Measurements from ENCODE around the gene TRPV5. TPM values are rescaled to one million over a fixed set of nuclear protein-coding genes. Genes with fewer than 3 reads are reported as not detected.

Gene TRPV5
- total and polyA plus RNA-seq, 2 experiments from 2014 or later: not detected

- no peaks in the 10 kb centered on the region for H3K36me3 ChIP-seq (replicated peaks; ENCODE audit: insufficient read depth, low read depth)
- no peak overlapping the region for H2AFZ ChIP-seq
- no peaks in the 10 kb centered on the region for H3K4me1 ChIP-seq (ENCODE audit: insufficient read depth)
- TF ChIP-seq EZH2phosphoT487 (IDR thresholded peaks at IDR 0.05; ENCODE audit: low read depth, severe bottlenecking, unreplicated experiment) (no peak), EZH2 (IDR thresholded peaks at IDR 0.05; ENCODE audit: borderline replicate concordance) (no peak)
- TF ChIP-seq, protein P1, sequence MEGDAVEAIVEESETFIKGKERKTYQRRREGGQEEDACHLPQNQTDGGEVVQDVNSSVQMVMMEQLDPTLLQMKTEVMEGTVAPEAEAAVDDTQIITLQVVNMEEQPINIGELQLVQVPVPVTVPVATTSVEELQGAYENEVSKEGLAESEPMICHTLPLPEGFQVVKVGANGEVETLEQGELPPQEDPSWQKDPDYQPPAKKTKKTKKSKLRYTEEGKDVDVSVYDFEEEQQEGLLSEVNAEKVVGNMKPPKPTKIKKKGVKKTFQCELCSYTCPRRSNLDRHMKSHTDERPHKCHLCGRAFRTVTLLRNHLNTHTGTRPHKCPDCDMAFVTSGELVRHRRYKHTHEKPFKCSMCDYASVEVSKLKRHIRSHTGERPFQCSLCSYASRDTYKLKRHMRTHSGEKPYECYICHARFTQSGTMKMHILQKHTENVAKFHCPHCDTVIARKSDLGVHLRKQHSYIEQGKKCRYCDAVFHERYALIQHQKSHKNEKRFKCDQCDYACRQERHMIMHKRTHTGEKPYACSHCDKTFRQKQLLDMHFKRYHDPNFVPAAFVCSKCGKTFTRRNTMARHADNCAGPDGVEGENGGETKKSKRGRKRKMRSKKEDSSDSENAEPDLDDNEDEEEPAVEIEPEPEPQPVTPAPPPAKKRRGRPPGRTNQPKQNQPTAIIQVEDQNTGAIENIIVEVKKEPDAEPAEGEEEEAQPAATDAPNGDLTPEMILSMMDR (IDR thresholded peaks at IDR 0.05; ENCODE audit: poor library complexity): no peak
- H3K79me2 ChIP-seq: no peaks in the 10 kb centered on the region
- H3K9me3 ChIP-seq (ENCODE audit: low read depth): no peaks in the 10 kb centered on the region
- H3K4me2 ChIP-seq: no peak overlapping the region
- WGBS (ENCODE audit: low lambda C conversion rate, missing lambda C conversion rate): 64% methylated on average over 5 of the region's 5 CpGs
- no peak for DNase-seq (ENCODE audit: low spot score)
- H3K27ac ChIP-seq: no peak overlapping the region
- no peak overlapping the region for H3K4me3 ChIP-seq
- H4K20me1 ChIP-seq (ENCODE audit: insufficient read depth, poor library complexity, severe bottlenecking): no peaks in the 10 kb centered on the region
- H3K27me3 ChIP-seq: no peaks in the 10 kb centered on the region
- H3K9me2 ChIP-seq (replicated peaks; ENCODE audit: insufficient read depth): no peaks in the 10 kb centered on the region
Observed at GRCh38 chr7:142932386-142933091, 1.0 kb downstream of the TRPV5 start.

- no peaks in the 10 kb centered on the region for H3K9me2 ChIP-seq (replicated peaks; ENCODE audit: insufficient read depth)
- no peak overlapping the region for H2AFZ ChIP-seq
- H3K4me3 ChIP-seq: no peak overlapping the region
- no peak for TF ChIP-seq EZH2 (IDR thresholded peaks at IDR 0.05; ENCODE audit: borderline replicate concordance)
- TF ChIP-seq, protein P1 (IDR thresholded peaks at IDR 0.05; ENCODE audit: poor library complexity): no peak
- DNase-seq (ENCODE audit: low spot score): no peak
- H3K27me3 ChIP-seq: no peaks in the 10 kb centered on the region
- no peaks in the 10 kb centered on the region for H4K20me1 ChIP-seq (ENCODE audit: insufficient read depth, poor library complexity, severe bottlenecking)
- no peaks in the 10 kb centered on the region for H3K9me3 ChIP-seq (ENCODE audit: low read depth)
- 94% methylated on average over 11 of the region's 11 CpGs for WGBS (ENCODE audit: low lambda C conversion rate, missing lambda C conversion rate)
- no peak overlapping the region for H3K4me2 ChIP-seq
- H3K4me1 ChIP-seq (ENCODE audit: insufficient read depth): no peaks in the 10 kb centered on the region
- H3K79me2 ChIP-seq: no peaks in the 10 kb centered on the region
- no peak overlapping the region for H3K27ac ChIP-seq
- no peaks in the 10 kb centered on the region for H3K36me3 ChIP-seq (replicated peaks; ENCODE audit: insufficient read depth, low read depth)
Observed at GRCh38 chr7:142930126-142930730, 3.3 kb downstream of the TRPV5 start.

DNA sequence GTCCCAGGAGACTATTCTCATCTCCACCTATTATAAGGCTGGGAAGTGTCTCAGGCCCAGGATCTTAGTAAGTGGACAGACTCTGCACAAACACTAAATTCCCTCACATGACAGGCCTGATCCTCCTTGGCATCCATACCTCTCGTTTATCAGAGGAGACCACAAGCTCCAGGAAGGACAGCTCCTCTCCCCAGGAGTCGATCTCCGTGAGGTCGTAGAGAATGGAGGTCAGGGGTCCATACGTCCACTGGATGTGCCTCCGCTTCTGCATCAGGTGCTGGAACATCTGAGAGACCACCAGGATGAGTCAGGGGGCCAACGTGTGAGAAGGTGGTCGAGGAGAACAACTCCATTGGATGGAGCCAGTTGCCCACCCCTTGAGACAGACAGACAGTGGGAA, 5.6 kb downstream of the TRPV5 start:
- H4K20me1 ChIP-seq (ENCODE audit: insufficient read depth, poor library complexity, severe bottlenecking): no peaks in the 10 kb centered on the region
- H3K4me1 ChIP-seq (ENCODE audit: insufficient read depth): peaks cover 6% of the 10 kb centered on the region
- no peak overlapping the region for H2AFZ ChIP-seq
- TF ChIP-seq EZH2 (IDR thresholded peaks at IDR 0.05; ENCODE audit: borderline replicate concordance) (no peak), EZH2phosphoT487 (IDR thresholded peaks at IDR 0.05; ENCODE audit: low read depth, severe bottlenecking, unreplicated experiment) (no peak)
- TF ChIP-seq, protein P1 (IDR thresholded peaks at IDR 0.05; ENCODE audit: poor library complexity): no peak
- WGBS (ENCODE audit: low lambda C conversion rate, missing lambda C conversion rate): 79% methylated on average over 8 of the region's 8 CpGs
- no peak overlapping the region for H3K27ac ChIP-seq
- H3K9me3 ChIP-seq (ENCODE audit: low read depth): no peaks in the 10 kb centered on the region
- H3K36me3 ChIP-seq (replicated peaks; ENCODE audit: insufficient read depth, low read depth): no peaks in the 10 kb centered on the region
- no peaks in the 10 kb centered on the region for H3K9me2 ChIP-seq (replicated peaks; ENCODE audit: insufficient read depth)
- H3K27me3 ChIP-seq: no peaks in the 10 kb centered on the region
- H3K79me2 ChIP-seq: no peaks in the 10 kb centered on the region
- no peak overlapping the region for H3K4me3 ChIP-seq
- DNase-seq (ENCODE audit: low spot score): no peak
- H3K4me2 ChIP-seq: no peak overlapping the region

All from hepatocyte (in vitro differentiated cells).